ENCODE results near the gene ASB18.
A peak's percentile ranks its signal among the peaks of the same experiment; 100 is the strongest.

ASB18 gene

GRCh38 chr2:236242057-236242495 is 22.1 kb downstream of the ASB18 start:
- H3K27ac ChIP-seq (ENCODE audit: low read depth, low read length) = no peak overlapping the region
- H3K36me3 ChIP-seq (ENCODE audit: control insufficient read depth, insufficient read depth, low read length) = no peaks in the 10 kb centered on the region
- H3K4me3 ChIP-seq (ENCODE audit: low read depth, low read length) = no peak overlapping the region
- H3K4me1 ChIP-seq (ENCODE audit: control insufficient read depth, insufficient read depth, low read length) = peaks cover 13% of the 10 kb centered on the region
- H3K27me3 ChIP-seq (ENCODE audit: control insufficient read depth, insufficient read depth, low read length) = peaks cover 29% of the 10 kb centered on the region
- no peaks in the 10 kb centered on the region for H3K9me3 ChIP-seq (ENCODE audit: control insufficient read depth, insufficient read depth, low read length)
- no peak overlapping the region for H3K9ac ChIP-seq (ENCODE audit: low read depth, low read length)

DNA sequence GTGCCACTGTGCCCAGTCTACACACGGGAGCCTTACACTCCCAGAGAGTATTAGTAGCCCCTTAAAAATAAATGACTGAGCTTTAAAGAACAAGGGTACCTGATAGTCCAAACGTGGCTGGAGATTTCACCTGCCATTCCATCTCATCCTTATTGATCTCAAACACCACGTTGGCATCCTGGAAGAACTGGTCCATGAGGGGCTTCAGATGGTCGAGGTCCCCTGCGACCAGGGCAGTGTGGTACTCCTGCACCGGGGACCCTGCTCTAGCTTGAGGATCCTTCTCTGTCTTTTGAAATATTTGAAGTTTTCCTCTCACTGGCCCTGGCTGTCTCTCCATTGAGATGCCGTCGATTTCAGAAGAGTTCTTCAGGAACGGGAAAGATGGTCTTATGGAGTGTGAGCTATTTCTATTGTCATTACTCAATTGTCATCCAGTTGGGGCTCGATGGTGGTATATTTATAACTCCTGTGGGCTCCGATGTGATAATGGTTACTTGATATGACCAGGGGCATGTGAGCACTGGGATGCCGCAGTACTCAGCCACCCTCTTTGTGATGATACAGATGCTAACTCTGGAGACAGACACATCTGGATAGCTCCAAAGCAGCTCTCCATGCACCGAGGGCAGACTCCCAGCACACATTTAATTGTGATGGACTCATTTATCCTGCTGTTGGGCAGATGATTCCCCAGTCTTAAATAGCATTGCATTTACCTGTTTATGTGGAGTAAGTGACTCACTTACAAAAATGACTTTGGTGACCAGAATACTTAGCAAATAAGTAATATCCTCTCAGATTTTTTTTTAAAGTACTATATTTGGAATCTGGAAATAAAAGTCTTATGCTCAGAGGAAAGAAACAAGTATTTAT is 22.8 kb downstream of the ASB18 start:
- H3K27me3 ChIP-seq (ENCODE audit: control insufficient read depth, insufficient read depth, low read length) = peaks cover 36% of the 10 kb centered on the region
- H3K9me3 ChIP-seq (ENCODE audit: control insufficient read depth, insufficient read depth, low read length) = no peaks in the 10 kb centered on the region

GRCh38 chr2:236240228-236240990 is 23.8 kb downstream of the ASB18 start:
- Histone ChIP-seq H3K4me1 (ENCODE audit: control insufficient read depth, insufficient read depth, low read length) (peaks cover 13% of the 10 kb centered on the region), H3K9me3 (ENCODE audit: control insufficient read depth, insufficient read depth, low read length) (no peaks in the 10 kb centered on the region), H3K36me3 (ENCODE audit: control insufficient read depth, insufficient read depth, low read length) (no peaks in the 10 kb centered on the region), H3K27ac (ENCODE audit: low read depth, low read length) (no peak overlapping the region), H3K27me3 (ENCODE audit: control insufficient read depth, insufficient read depth, low read length) (peaks cover 46% of the 10 kb centered on the region), H3K9ac (ENCODE audit: low read depth, low read length) (no peak overlapping the region), H3K4me3 (ENCODE audit: low read depth, low read length) (no peak overlapping the region)

More for the DNA sequence above, 22.8 kb downstream of the ASB18 start:
- Histone ChIP-seq H3K4me1 (ENCODE audit: control insufficient read depth, insufficient read depth, low read length) (peaks cover 13% of the 10 kb centered on the region), H3K36me3 (ENCODE audit: control insufficient read depth, insufficient read depth, low read length) (no peaks in the 10 kb centered on the region), H3K27ac (ENCODE audit: low read depth, low read length) (no peak overlapping the region), H3K9ac (ENCODE audit: low read depth, low read length) (no peak overlapping the region), H3K4me3 (ENCODE audit: low read depth, low read length) (no peak overlapping the region)

DNA sequence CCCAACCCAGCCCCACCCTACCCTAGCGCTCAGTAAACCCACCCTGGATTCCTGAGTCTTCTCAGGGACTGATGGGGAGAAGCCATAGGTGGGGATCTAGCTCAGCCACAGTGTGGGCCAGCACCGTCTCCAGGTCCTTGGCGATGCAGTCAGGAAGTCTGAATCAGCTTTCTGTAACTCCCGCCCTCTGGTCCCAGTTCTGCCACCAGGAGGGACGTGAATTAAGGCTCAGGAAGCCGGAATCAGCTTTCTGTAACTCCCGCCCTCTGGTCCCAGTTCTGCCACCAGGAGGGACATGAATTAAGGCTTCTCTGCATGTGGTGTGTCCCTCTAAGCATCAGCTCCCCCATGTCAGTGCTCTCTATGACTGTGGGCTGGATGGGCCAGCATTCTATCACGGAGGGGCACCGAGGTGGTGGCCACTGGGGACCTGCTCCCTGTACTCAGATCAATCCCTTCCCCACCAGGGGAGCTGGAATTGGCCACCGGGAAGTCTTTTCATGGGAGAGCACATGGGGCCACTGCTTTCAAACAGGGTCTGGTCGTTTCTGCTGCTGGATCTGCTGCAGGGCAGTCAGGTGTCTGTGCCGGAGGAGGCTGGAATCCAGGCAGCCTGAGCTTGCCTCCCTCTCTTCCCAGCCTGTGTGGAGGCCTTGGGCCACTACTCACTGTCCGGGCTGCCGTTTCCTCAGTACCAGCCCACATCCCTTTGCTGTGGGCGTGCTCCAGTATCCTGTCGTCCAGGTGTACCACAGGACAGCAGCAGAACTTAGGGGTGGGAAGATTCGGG is 24.7 kb downstream of the ASB18 start:
- H3K4me1 ChIP-seq (ENCODE audit: control insufficient read depth, insufficient read depth, low read length) = peaks cover 13% of the 10 kb centered on the region
- H3K27ac ChIP-seq (ENCODE audit: low read depth, low read length) = no peak overlapping the region
- H3K9ac ChIP-seq (ENCODE audit: low read depth, low read length) = no peak overlapping the region
- peaks cover 55% of the 10 kb centered on the region for H3K27me3 ChIP-seq (ENCODE audit: control insufficient read depth, insufficient read depth, low read length)
- no peaks in the 10 kb centered on the region for H3K9me3 ChIP-seq (ENCODE audit: control insufficient read depth, insufficient read depth, low read length)
- no peaks in the 10 kb centered on the region for H3K36me3 ChIP-seq (ENCODE audit: control insufficient read depth, insufficient read depth, low read length)
- no peak overlapping the region for H3K4me3 ChIP-seq (ENCODE audit: low read depth, low read length)

DNA sequence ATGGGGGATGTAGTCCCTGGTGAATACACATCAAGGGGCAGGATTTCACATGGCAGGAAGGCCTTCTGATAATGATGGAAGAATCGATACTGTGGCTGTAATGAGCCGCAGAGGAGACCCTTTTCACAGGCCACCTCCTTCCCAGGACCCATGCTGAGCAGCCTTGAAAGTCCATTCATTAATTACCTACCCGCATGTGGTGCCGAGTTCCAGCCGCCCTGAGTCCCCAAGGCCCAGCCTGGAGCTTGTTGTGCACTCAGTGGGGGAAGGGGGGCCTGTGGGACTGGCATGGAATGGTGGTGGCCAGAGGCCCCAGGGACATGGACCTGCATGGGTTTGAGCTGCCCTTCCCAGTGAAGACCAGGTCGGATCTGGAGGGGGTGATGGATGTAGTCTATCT is 25.5 kb downstream of the ASB18 start:
- Histone ChIP-seq H3K4me1 (ENCODE audit: control insufficient read depth, insufficient read depth, low read length) (peaks cover 13% of the 10 kb centered on the region), H3K9ac (ENCODE audit: low read depth, low read length) (no peak overlapping the region), H3K27ac (ENCODE audit: low read depth, low read length) (no peak overlapping the region), H3K9me3 (ENCODE audit: control insufficient read depth, insufficient read depth, low read length) (no peaks in the 10 kb centered on the region), H3K27me3 (ENCODE audit: control insufficient read depth, insufficient read depth, low read length) (peaks cover 61% of the 10 kb centered on the region), H3K36me3 (ENCODE audit: control insufficient read depth, insufficient read depth, low read length) (no peaks in the 10 kb centered on the region), H3K4me3 (ENCODE audit: low read depth, low read length) (no peak overlapping the region)

- H3K27me3 ChIP-seq (ENCODE audit: control insufficient read depth, insufficient read depth, low read length) = peaks cover 61% of the 10 kb centered on the region
- no peak overlapping the region for H3K9ac ChIP-seq (ENCODE audit: low read depth, low read length)
- peaks cover 13% of the 10 kb centered on the region for H3K4me1 ChIP-seq (ENCODE audit: control insufficient read depth, insufficient read depth, low read length)
These were observed 26.6 kb downstream of the ASB18 start for GRCh38 chr2:236237468-236238190.

GRCh38 chr2:236236559-236237452 is 27.4 kb downstream of the ASB18 start:
- peak overlapping the region; percentile 55 for H3K4me3 ChIP-seq (ENCODE audit: low read depth, low read length)
- no peak overlapping the region for H3K27ac ChIP-seq (ENCODE audit: low read depth, low read length)
- H3K9ac ChIP-seq (ENCODE audit: low read depth, low read length) = no peak overlapping the region
- peaks cover 13% of the 10 kb centered on the region for H3K4me1 ChIP-seq (ENCODE audit: control insufficient read depth, insufficient read depth, low read length)
- peaks cover 61% of the 10 kb centered on the region for H3K27me3 ChIP-seq (ENCODE audit: control insufficient read depth, insufficient read depth, low read length)
- H3K36me3 ChIP-seq (ENCODE audit: control insufficient read depth, insufficient read depth, low read length) = no peaks in the 10 kb centered on the region
- H3K9me3 ChIP-seq (ENCODE audit: control insufficient read depth, insufficient read depth, low read length) = no peaks in the 10 kb centered on the region; the same call in 1 of the 2 replicates

More at GRCh38 chr2:236237468-236238190, 26.6 kb downstream of the ASB18 start:
- Histone ChIP-seq H3K9me3 (ENCODE audit: control insufficient read depth, insufficient read depth, low read length) (no peaks in the 10 kb centered on the region), H3K4me3 (ENCODE audit: low read depth, low read length) (peak overlapping the region; percentile 46; the same call in 1 of the 2 replicates), H3K36me3 (ENCODE audit: control insufficient read depth, insufficient read depth, low read length) (no peaks in the 10 kb centered on the region), H3K27ac (ENCODE audit: low read depth, low read length) (no peak overlapping the region)

GRCh38 chr2:236229186-236229585 is 35.0 kb downstream of the ASB18 start:
- H3K4me3 ChIP-seq (ENCODE audit: low read depth, low read length) = no peak overlapping the region
- H3K27me3 ChIP-seq (ENCODE audit: control insufficient read depth, insufficient read depth, low read length) = peaks cover 3% of the 10 kb centered on the region
- H3K4me1 ChIP-seq (ENCODE audit: control insufficient read depth, insufficient read depth, low read length) = no peaks in the 10 kb centered on the region
- peaks cover 15% of the 10 kb centered on the region for H3K9me3 ChIP-seq (ENCODE audit: control insufficient read depth, insufficient read depth, low read length)
- no peaks in the 10 kb centered on the region for H3K36me3 ChIP-seq (ENCODE audit: control insufficient read depth, insufficient read depth, low read length)
- H3K27ac ChIP-seq (ENCODE audit: low read depth, low read length) = no peak overlapping the region
- no peak overlapping the region for H3K9ac ChIP-seq (ENCODE audit: low read depth, low read length)

DNA sequence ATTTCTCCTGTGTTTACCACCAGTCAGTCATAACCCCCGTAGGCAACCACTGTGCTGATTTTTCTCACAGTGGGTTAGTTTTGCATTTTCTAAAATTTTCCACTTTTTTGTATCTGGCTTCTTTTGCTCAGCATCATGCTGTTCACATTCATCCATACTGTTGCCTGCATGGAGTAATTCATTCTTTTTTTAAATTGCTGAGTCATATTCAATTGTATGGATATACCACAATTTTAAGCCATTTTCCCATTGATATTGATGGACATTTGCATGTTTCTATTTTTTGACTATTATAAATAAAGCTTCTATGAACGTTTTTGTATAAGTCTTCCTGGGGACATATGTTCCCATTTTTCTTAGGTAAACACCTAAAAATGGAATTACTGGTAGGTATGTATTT is 40.5 kb downstream of the ASB18 start:
- Histone ChIP-seq H3K27ac (ENCODE audit: low read depth, low read length) (no peak overlapping the region), H3K9me3 (ENCODE audit: control insufficient read depth, insufficient read depth, low read length) (peaks cover 15% of the 10 kb centered on the region), H3K27me3 (ENCODE audit: control insufficient read depth, insufficient read depth, low read length) (no peaks in the 10 kb centered on the region), H3K4me3 (ENCODE audit: low read depth, low read length) (no peak overlapping the region), H3K36me3 (ENCODE audit: control insufficient read depth, insufficient read depth, low read length) (no peaks in the 10 kb centered on the region), H3K4me1 (ENCODE audit: control insufficient read depth, insufficient read depth, low read length) (no peaks in the 10 kb centered on the region), H3K9ac (ENCODE audit: low read depth, low read length) (no peak overlapping the region)
